ENCODE results near the gene CSNK1G2.

Gene CSNK1G2

GRCh38 chr19:1968279-1969175 lies 27.6 kb downstream of the CSNK1G2 start:
- no peak for DNase-seq (ENCODE audit: low read depth in 2 of 2)

GRCh38 chr19:1969176-1970002 lies 28.4 kb downstream of the CSNK1G2 start:
- no peak for DNase-seq (ENCODE audit: low read depth in 2 of 2)

GRCh38 chr19:1970003-1970805 lies 29.2 kb downstream of the CSNK1G2 start:
- no peak for DNase-seq (ENCODE audit: low read depth in 2 of 2)

- DNase-seq (ENCODE audit: low read depth in 2 of 2) = no peak
Observed at GRCh38 chr19:1970806-1971502, 30.0 kb downstream of the CSNK1G2 start.

GRCh38 chr19:1974381-1975161 lies 33.6 kb downstream of the CSNK1G2 start:
- no peak for DNase-seq (ENCODE audit: low read depth in 2 of 2)

- no peak for DNase-seq (ENCODE audit: low read depth in 2 of 2)
Observed at GRCh38 chr19:1975162-1975480, 34.1 kb downstream of the CSNK1G2 start.

GRCh38 chr19:1977120-1977519 lies 36.1 kb downstream of the CSNK1G2 start:
- no peak for DNase-seq (ENCODE audit: low read depth in 2 of 2)

GRCh38 chr19:1978346-1978894 lies 37.4 kb downstream of the CSNK1G2 start:
- no peak for DNase-seq (ENCODE audit: low read depth in 2 of 2)

- DNase-seq (ENCODE audit: low read depth in 2 of 2) = no peak
Observed at GRCh38 chr19:1979017-1979416, 38.0 kb downstream of the CSNK1G2 start.

GRCh38 chr19:1979642-1980041 lies 38.7 kb downstream of the CSNK1G2 start:
- DNase-seq (ENCODE audit: low read depth in 2 of 2) = no peak

- DNase-seq (ENCODE audit: low read depth in 2 of 2) = no peak
Observed at GRCh38 chr19:1980091-1980808, 39.3 kb downstream of the CSNK1G2 start.

GRCh38 chr19:1980809-1981181 lies 39.8 kb downstream of the CSNK1G2 start:
- DNase-seq (ENCODE audit: low read depth in 2 of 2) = no peak

- no peak for DNase-seq (ENCODE audit: low read depth in 2 of 2)
Observed at GRCh38 chr19:1981253-1981652, 40.3 kb downstream of the CSNK1G2 start.

GRCh38 chr19:1984357-1984756 lies 43.4 kb downstream of the CSNK1G2 start:
- DNase-seq (ENCODE audit: low read depth in 2 of 2) = no peak

- no peak for DNase-seq (ENCODE audit: low read depth in 2 of 2)
Observed at GRCh38 chr19:1985588-1986356, 44.8 kb downstream of the CSNK1G2 start.

GRCh38 chr19:1986357-1987162 lies 45.6 kb downstream of the CSNK1G2 start:
- no peak for DNase-seq (ENCODE audit: low read depth in 2 of 2)

GRCh38 chr19:1987197-1988187 lies 46.5 kb downstream of the CSNK1G2 start:
- no peak for DNase-seq (ENCODE audit: low read depth in 2 of 2)
